GM23338 (cell line): Measurements from ENCODE around the gene CNOT6L. TPM values are rescaled to one million over a fixed set of nuclear protein-coding genes. Genes with fewer than 3 reads are reported as not detected.

ENCODE experiments used
- ATAC-seq: fragments of 200-7000 bp; cut with Tn5 transposase; 3 replicates; pipeline ENCODE4 v1.9.1; 2020
- DNase-seq: peaks from one replicate; pipeline ENCODE4 v3.0.0-alpha.2; 2015; ENCODE audit warnings: low spot score
- H2AFZ ChIP-seq: fragments of 200-600 bp; sonication (generic); 2 replicates; pipeline ENCODE4 v1.8.0; 2016; ENCODE audit warnings: antibody characterized with exemption, mild to moderate bottlenecking, moderate library complexity
- H3F3A ChIP-seq: fragments of 200-600 bp; sonication (generic); replicated peaks from 2 replicates; pipeline ENCODE4 v1.8.0; 2017; ENCODE audit warnings: antibody characterized with exemption, mixed run types, low read depth
- H3K27ac ChIP-seq: fragments of 200-600 bp; sonication (generic); 2 replicates; pipeline ENCODE4 v1.6.1; 2016; ENCODE audit warnings: low read depth
- H3K27me3 ChIP-seq: fragments of 200-600 bp; sonication (generic); 2 replicates; pipeline ENCODE4 v1.8.0; 2016; ENCODE audit warnings: mild to moderate bottlenecking, mixed run types, moderate library complexity; ENCODE audit not compliant: insufficient read depth
- H3K36me3 ChIP-seq: fragments of 200-600 bp; sonication (generic); 2 replicates; pipeline ENCODE4 v1.8.0; 2016; ENCODE audit warnings: mild to moderate bottlenecking; ENCODE audit not compliant: insufficient read depth
- H3K4me1 ChIP-seq: fragments of 200-600 bp; sonication (generic); 2 replicates; pipeline ENCODE4 v1.8.0; 2016; ENCODE audit warnings: mild to moderate bottlenecking, moderate library complexity; ENCODE audit not compliant: insufficient read depth
- H3K4me2 ChIP-seq: fragments of 200-600 bp; sonication (generic); 2 replicates; pipeline ENCODE4 v1.7.1; 2017; ENCODE audit warnings: mixed run types
- H3K4me3 ChIP-seq: fragments of 200-600 bp; sonication (generic); 2 replicates; pipeline ENCODE4 v1.6.1; 2016; ENCODE audit warnings: mixed run types
- H3K79me2 ChIP-seq: fragments of 200-600 bp; sonication (generic); replicated peaks from 2 replicates; pipeline ENCODE4 v1.8.0; 2017; ENCODE audit warnings: mild to moderate bottlenecking; ENCODE audit not compliant: insufficient read depth
- H3K9me2 ChIP-seq: fragments of 200-600 bp; sonication (generic); 2 replicates; pipeline ENCODE4 v1.8.0; 2017; ENCODE audit not compliant: insufficient read depth
- H4K20me1 ChIP-seq: fragments of 200-600 bp; sonication (generic); replicated peaks from 2 replicates; pipeline ENCODE4 v1.8.0; 2017; ENCODE audit warnings: mild to moderate bottlenecking; ENCODE audit not compliant: insufficient read depth
- H3K27ac Mint-ChIP-seq: 2 replicates; pipeline ENCODE4 v1.8.0; 2020; ENCODE audit warnings: inconsistent platforms, mild to moderate bottlenecking, moderate library complexity, mixed read lengths
- H3K27me3 Mint-ChIP-seq: 3 replicates; pipeline ENCODE4 v1.8.0; 2022; ENCODE audit warnings: low read depth, mild to moderate bottlenecking, moderate library complexity, mixed read lengths, inconsistent platforms; ENCODE audit not compliant: insufficient read depth, poor library complexity
- H3K36me3 Mint-ChIP-seq: 3 replicates; pipeline ENCODE4 v1.8.0; 2021; ENCODE audit warnings: low read depth, mild to moderate bottlenecking, inconsistent platforms, moderate library complexity, mixed read lengths
- H3K4me1 Mint-ChIP-seq: 3 replicates; pipeline ENCODE4 v1.8.0; 2020; ENCODE audit warnings: mild to moderate bottlenecking, inconsistent platforms, mixed read lengths
- H3K4me3 Mint-ChIP-seq: 3 replicates; pipeline ENCODE4 v1.8.0; 2021; ENCODE audit warnings: moderate library complexity, mild to moderate bottlenecking, inconsistent platforms, mixed read lengths
- H3K9me3 Mint-ChIP-seq: 3 replicates; pipeline ENCODE4 v1.8.0; 2020; ENCODE audit warnings: moderate library complexity, mild to moderate bottlenecking, inconsistent platforms, mixed read lengths
- CREB1 ChIP-seq: fragments of 250-450 bp; sonication (Bioruptor Pico); IDR thresholded peaks from 2 replicates; pipeline ENCODE4 v1.5.0; 2020; ENCODE audit warnings: low read depth, mild to moderate bottlenecking, moderate library complexity
- EZH2 ChIP-seq: fragments of 200-600 bp; sonication (generic); IDR thresholded peaks from one replicate; pipeline ENCODE4 v1.8.0; 2017; ENCODE audit warnings: antibody characterized with exemption, mild to moderate bottlenecking, low read depth; ENCODE audit not compliant: unreplicated experiment
- EZH2phosphoT487 ChIP-seq: fragments of 200-600 bp; sonication (generic); IDR thresholded peaks from one replicate; pipeline ENCODE4 v1.8.1; 2018; ENCODE audit warnings: antibody characterized with exemption; ENCODE audit not compliant: unreplicated experiment
- JUNB ChIP-seq: IDR thresholded peaks from one replicate; pipeline ENCODE4 v1.6.1; 2016; ENCODE audit warnings: antibody characterized with exemption; ENCODE audit not compliant: unreplicated experiment
- STAT1 ChIP-seq: IDR thresholded peaks from one replicate; pipeline ENCODE4 v1.6.1; 2016; ENCODE audit warnings: antibody characterized with exemption; ENCODE audit not compliant: unreplicated experiment
- ZNF462 ChIP-seq: fragments of 250-450 bp; sonication (Bioruptor Pico); IDR thresholded peaks from 2 replicates; pipeline ENCODE4 v1.5.0; 2020; ENCODE audit warnings: mild to moderate bottlenecking, moderate library complexity
- polyA plus RNA-seq: library from polyadenylated mRNA; unstranded; fragments of >200 nt; fragmentation: Nextera tagmentation; extraction: Ambion mirVana; gene quantifications from 2 replicates; pipeline ENCODE4 v1.2.1, GENCODE V29; 2016
- total RNA-seq: library from RNA; depleted of rRNA; stranded (reverse); fragments of >200 nt; shearing (Covaris generic); gene quantifications from 2 replicates; pipeline ENCODE4 v1.2.3, GENCODE V29; 2014
- TF ChIP-seq, protein P1 (sequence below): IDR thresholded peaks from 2 replicates; pipeline ENCODE4 v1.6.1; 2016; ENCODE audit warnings: antibody characterized with exemption
- TF ChIP-seq, protein P2 (sequence below), 2 experiments: fragments of 200-600 bp in 1 of 2; sonication (generic) in 1 of 2; conservative IDR thresholded peaks; 2 replicates each; pipeline versions ENCODE4 v1.5.1 to v1.6.1; 2016 to 2017; ENCODE audit warnings: antibody characterized with exemption in 2 of 2, low read depth in 2 of 2, mild to moderate bottlenecking in 2 of 2, moderate library complexity in 1 of 2

Gene CNOT6L
- total and polyA plus RNA-seq, 2 experiments from 2014 or later: 3.2 to 13.9 TPM

DNA sequence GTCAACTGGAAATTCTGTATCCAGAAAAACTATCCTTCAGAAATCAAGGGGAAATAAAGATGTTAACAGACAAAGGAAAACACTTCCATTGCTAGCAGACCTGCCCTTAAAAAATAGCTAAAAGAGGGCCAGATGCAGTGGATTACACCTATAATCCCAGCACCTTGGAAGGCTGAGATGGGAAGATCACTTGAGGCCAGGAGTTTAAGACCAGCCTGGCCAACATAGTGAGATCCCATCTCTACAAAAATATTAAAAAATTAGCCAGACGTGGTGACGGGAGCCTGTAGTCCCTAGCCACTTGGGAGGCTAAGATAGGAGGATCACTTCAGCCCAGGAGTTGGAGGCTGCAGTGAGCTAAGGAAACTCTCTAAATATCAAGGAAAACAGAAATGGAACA is 67.4 kb downstream of the CNOT6L start (continued):
- TF ChIP-seq ZNF462 (CRISPR knock-in tag) (no peak), CREB1 (CRISPR knock-in tag) (no peak), EZH2 (no peak), JUNB (no peak), STAT1 (no peak)
- TF ChIP-seq, protein P1, sequence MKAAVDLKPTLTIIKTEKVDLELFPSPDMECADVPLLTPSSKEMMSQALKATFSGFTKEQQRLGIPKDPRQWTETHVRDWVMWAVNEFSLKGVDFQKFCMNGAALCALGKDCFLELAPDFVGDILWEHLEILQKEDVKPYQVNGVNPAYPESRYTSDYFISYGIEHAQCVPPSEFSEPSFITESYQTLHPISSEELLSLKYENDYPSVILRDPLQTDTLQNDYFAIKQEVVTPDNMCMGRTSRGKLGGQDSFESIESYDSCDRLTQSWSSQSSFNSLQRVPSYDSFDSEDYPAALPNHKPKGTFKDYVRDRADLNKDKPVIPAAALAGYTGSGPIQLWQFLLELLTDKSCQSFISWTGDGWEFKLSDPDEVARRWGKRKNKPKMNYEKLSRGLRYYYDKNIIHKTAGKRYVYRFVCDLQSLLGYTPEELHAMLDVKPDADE: no peak

- Mint-ChIP-seq H3K27ac (no peak overlapping the region), H3K4me1 (no peaks in the 10 kb centered on the region), H3K36me3 (no peaks in the 10 kb centered on the region), H3K4me3 (no peak overlapping the region), H3K27me3 (no peaks in the 10 kb centered on the region), H3K9me3 (no peaks in the 10 kb centered on the region)
- H3K27ac ChIP-seq: no peak overlapping the region
- ATAC-seq (no peak), DNase-seq (no peak)
- H3K36me3 ChIP-seq: no peaks in the 10 kb centered on the region
- no peaks in the 10 kb centered on the region for H3K9me2 ChIP-seq
- no peak overlapping the region for H2AFZ ChIP-seq
- H3K4me1 ChIP-seq: no peaks in the 10 kb centered on the region
- H3K27me3 ChIP-seq: no peaks in the 10 kb centered on the region
- H3K79me2 ChIP-seq: no peaks in the 10 kb centered on the region
- H3F3A ChIP-seq: no peaks in the 10 kb centered on the region
- no peak overlapping the region for H3K4me3 ChIP-seq
- 0 out of 2 replicates have a peak, but pooled peaks cover 2% of the 10 kb centered on the region for H4K20me1 ChIP-seq
- no peak overlapping the region for H3K4me2 ChIP-seq
- TF ChIP-seq EZH2phosphoT487: no peak
- TF ChIP-seq, protein P2, sequence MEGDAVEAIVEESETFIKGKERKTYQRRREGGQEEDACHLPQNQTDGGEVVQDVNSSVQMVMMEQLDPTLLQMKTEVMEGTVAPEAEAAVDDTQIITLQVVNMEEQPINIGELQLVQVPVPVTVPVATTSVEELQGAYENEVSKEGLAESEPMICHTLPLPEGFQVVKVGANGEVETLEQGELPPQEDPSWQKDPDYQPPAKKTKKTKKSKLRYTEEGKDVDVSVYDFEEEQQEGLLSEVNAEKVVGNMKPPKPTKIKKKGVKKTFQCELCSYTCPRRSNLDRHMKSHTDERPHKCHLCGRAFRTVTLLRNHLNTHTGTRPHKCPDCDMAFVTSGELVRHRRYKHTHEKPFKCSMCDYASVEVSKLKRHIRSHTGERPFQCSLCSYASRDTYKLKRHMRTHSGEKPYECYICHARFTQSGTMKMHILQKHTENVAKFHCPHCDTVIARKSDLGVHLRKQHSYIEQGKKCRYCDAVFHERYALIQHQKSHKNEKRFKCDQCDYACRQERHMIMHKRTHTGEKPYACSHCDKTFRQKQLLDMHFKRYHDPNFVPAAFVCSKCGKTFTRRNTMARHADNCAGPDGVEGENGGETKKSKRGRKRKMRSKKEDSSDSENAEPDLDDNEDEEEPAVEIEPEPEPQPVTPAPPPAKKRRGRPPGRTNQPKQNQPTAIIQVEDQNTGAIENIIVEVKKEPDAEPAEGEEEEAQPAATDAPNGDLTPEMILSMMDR (conservative IDR thresholded peaks at IDR 0.05; ENCODE audit: low read depth in 2 of 2): no peak
Observed at GRCh38 chr4:77745792-77746191, 73.4 kb downstream of the CNOT6L start.
